OCI-LY3 (cell line): ENCODE measurements around the gene STX16.

Experiments used
- H2AFZ ChIP-seq: fragments of 200-600, 300-600 bp; shearing (Covaris generic); 2 replicates; pipeline ENCODE4 v1.6.0; 2014; ENCODE audit warnings: antibody characterized with exemption, low read depth, low read length
- H3K27ac ChIP-seq: fragments of 200-600, 300-600 bp; sonication (generic); 2 replicates; pipeline ENCODE4 v1.5.1; 2014; ENCODE audit warnings: mild to moderate bottlenecking, low read length, moderate library complexity, mixed read lengths
- H3K27me3 ChIP-seq: fragments of 200-600, 300-600 bp; sonication (generic); 2 replicates; pipeline ENCODE4 v1.6.1; 2014; ENCODE audit warnings: low read depth, low read length, mixed read lengths
- H3K36me3 ChIP-seq: fragments of 200-600, 300-600 bp; sonication (generic); replicated peaks from 2 replicates; pipeline ENCODE3; 2014; ENCODE audit warnings: low read depth, low read length, mixed read lengths
- H3K4me1 ChIP-seq: fragments of 300-600, 200-600 bp; sonication (generic); 2 replicates; pipeline ENCODE4 v1.6.1; 2014; ENCODE audit warnings: low read length, mixed read lengths
- H3K4me2 ChIP-seq: fragments of 200-600, 300-600 bp; sonication (generic); 2 replicates; pipeline ENCODE4 v1.6.1; 2014; ENCODE audit warnings: low read length, mixed read lengths
- H3K4me3 ChIP-seq: fragments of 300-600, 200-600 bp; sonication (generic); 2 replicates; pipeline ENCODE4 v1.5.1; 2014; ENCODE audit warnings: antibody characterized with exemption, mild to moderate bottlenecking, low read length, moderate library complexity
- H3K79me2 ChIP-seq: fragments of 300-600, 200-600 bp; shearing (Covaris generic); 2 replicates; pipeline ENCODE4 v1.6.1; 2014; ENCODE audit warnings: mild to moderate bottlenecking, low read length, mixed read lengths
- H3K9ac ChIP-seq: fragments of 300-600, 200-600 bp; shearing (Covaris generic); 2 replicates; pipeline ENCODE4 v1.6.0; 2014; ENCODE audit warnings: mild to moderate bottlenecking, low read length, moderate library complexity
- H3K9me3 ChIP-seq: fragments of 200-600, 300-600 bp; shearing (Covaris generic); 2 replicates; pipeline ENCODE4 v1.6.1; 2014; ENCODE audit warnings: low read length, mixed read lengths; ENCODE audit not compliant: insufficient read depth
- H4K20me1 ChIP-seq: fragments of 200-600, 300-600 bp; sonication (generic); 2 replicates; pipeline ENCODE4 v1.6.1; 2016; ENCODE audit warnings: low read length, mixed read lengths; ENCODE audit not compliant: insufficient read depth
- CTCF ChIP-seq: fragments of 200-600, 300-600 bp; sonication (generic); IDR thresholded peaks from 2 replicates; pipeline ENCODE4 v1.5.1; 2014; ENCODE audit warnings: antibody characterized with exemption, low read length, low read depth
- EZH2phosphoT487 ChIP-seq: fragments of 200-600 bp; shearing (Covaris generic); IDR thresholded peaks from 2 replicates; pipeline ENCODE4 v1.6.1; 2018; ENCODE audit warnings: antibody characterized with exemption, mixed run types, low read depth

STX16 gene

DNA sequence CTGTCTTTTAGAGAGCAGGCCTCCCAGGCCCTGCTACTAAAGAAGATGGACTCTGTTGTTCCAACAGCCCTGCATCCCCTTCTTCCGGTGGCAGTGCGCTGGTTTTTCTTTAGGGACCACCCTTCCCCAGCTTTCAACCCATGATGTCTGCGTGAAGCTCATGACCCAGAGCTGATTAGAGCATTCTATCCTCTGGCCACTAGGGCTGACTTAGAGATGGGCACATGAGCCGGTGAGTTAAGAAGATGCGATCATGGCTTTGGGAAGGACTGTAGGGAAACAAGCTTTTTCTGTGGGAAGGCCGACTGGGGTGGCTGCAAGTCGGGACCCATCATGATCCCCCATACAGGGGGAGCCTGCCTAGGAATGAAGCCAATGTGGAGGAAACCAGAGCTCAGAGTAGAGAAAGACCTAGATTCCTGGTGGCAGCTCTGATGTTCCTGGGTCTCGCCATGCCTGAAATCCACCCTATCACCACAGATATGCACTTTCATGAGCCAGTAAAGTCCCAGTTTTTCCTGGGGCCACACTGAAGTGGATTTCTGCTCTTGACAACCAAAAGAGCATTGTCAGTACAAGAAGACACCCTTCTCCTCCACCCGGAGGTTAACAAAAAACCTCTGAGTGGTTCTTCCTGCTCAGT, 29.1 kb upstream of the STX16 start:
- Histone ChIP-seq H4K20me1 (no peaks in the 10 kb centered on the region), H3K4me3 (no peak overlapping the region), H3K4me2 (no peak overlapping the region), H3K9ac (no peak overlapping the region), H2AFZ (no peak overlapping the region), H3K27me3 (peaks cover 53% of the 10 kb centered on the region), H3K27ac (no peak overlapping the region), H3K4me1 (peaks cover 4% of the 10 kb centered on the region), H3K9me3 (no peaks in the 10 kb centered on the region), H3K79me2 (no peaks in the 10 kb centered on the region), H3K36me3 (no peaks in the 10 kb centered on the region)
- TF ChIP-seq CTCF (peak; percentile 19; the same call in 1 of the 2 replicates), EZH2phosphoT487 (no peak)

GRCh38 chr20:58622671-58623578, 28.2 kb upstream of the STX16 start:
- Histone ChIP-seq H3K27ac (no peak overlapping the region), H3K36me3 (no peaks in the 10 kb centered on the region), H4K20me1 (no peaks in the 10 kb centered on the region), H3K9me3 (no peaks in the 10 kb centered on the region), H3K4me2 (no peak overlapping the region), H3K27me3 (peaks cover 44% of the 10 kb centered on the region), H3K9ac (no peak overlapping the region), H3K4me3 (no peak overlapping the region), H3K79me2 (no peaks in the 10 kb centered on the region), H2AFZ (no peak overlapping the region), H3K4me1 (peaks cover 13% of the 10 kb centered on the region)
- TF ChIP-seq CTCF (no peak), EZH2phosphoT487 (no peak)

DNA sequence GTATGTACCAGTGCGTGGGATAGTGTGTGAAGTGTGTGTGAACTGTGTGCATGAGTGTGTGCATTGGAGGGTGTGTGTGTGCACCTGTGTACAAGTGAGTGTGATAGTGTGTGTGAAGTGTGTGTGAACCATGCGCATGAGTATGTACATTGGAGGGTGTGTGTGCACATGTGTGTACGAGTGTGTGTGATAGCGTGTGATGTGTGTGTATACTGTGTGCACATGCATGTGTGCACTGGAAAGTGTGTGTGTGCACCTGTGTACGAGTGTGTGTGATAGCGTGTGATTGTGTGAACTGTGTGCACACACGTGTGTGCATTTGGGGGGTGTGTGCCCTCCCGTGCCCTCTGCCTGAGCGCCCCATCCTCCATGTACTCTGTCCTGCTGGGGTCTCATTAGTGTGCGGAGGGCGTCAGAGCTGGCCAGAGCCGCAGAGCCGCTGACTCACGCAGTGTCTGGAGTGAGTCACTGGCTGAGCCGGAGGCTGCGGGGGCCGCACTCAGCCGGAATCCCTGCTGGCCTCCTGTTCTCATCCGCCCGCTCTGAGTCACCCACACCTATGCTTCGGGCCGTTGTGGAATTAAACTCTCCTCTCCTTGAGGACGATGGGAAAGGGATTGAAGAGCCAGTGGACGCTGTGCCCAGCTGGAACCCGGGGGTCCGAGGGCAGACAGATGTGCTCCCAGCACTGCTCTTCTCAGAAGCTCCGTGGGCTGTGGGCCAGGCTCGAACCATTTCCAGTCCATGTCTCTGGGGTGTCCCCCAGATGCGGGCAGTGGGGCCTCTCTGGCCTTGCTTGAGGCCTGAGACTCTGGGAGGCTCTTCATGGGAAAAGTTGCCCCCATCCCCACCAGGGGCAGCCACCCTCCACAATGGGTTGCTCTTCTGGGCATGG, 27.3 kb upstream of the STX16 start:
- no peak overlapping the region for H3K4me3 ChIP-seq
- peaks cover 50% of the 10 kb centered on the region for H3K27me3 ChIP-seq
- H2AFZ ChIP-seq = no peak overlapping the region
- H3K36me3 ChIP-seq = no peaks in the 10 kb centered on the region
- no peak for TF ChIP-seq EZH2phosphoT487
- no peak for TF ChIP-seq CTCF
- no peaks in the 10 kb centered on the region for H3K79me2 ChIP-seq
- no peak overlapping the region for H3K27ac ChIP-seq
- no peak overlapping the region for H3K4me2 ChIP-seq
- no peaks in the 10 kb centered on the region for H4K20me1 ChIP-seq
- H3K9ac ChIP-seq = no peak overlapping the region
- peaks cover 13% of the 10 kb centered on the region for H3K4me1 ChIP-seq
- no peaks in the 10 kb centered on the region for H3K9me3 ChIP-seq
